ENCODE measurements around the gene PDPK1. TPM values are rescaled to one million over a fixed set of nuclear protein-coding genes. Genes with fewer than 3 reads are reported as not detected.

PDPK1 gene
- total RNA-seq, 1 donor from 2014 or later, result 40.8 TPM

GRCh38 chr16:2494616-2495015 lies 43.2 kb upstream of the PDPK1 start:
- H3K4me1 Mint-ChIP-seq (ENCODE audit: unreplicated experiment), result peaks cover 10% of the 10 kb centered on the region
- no peaks in the 10 kb centered on the region for H3K36me3 Mint-ChIP-seq
- no peak for DNase-seq (ENCODE audit: extremely low spot score, unreplicated experiment)
- no peak overlapping the region for H3K27ac Mint-ChIP-seq
- TF ChIP-seq CTCF (conservative IDR thresholded peaks at IDR 0.05), result no peak
- H3K4me3 Mint-ChIP-seq, result no peak overlapping the region
- no peaks in the 10 kb centered on the region for H3K27me3 Mint-ChIP-seq
- no peaks in the 10 kb centered on the region for H3K9me3 Mint-ChIP-seq

GRCh38 chr16:2495041-2495440 lies 42.8 kb upstream of the PDPK1 start:
- H3K36me3 Mint-ChIP-seq, result no peaks in the 10 kb centered on the region
- no peak for DNase-seq (ENCODE audit: extremely low spot score, unreplicated experiment)
- no peak overlapping the region for H3K4me3 Mint-ChIP-seq
- TF ChIP-seq CTCF (conservative IDR thresholded peaks at IDR 0.05), result no peak
- H3K27ac Mint-ChIP-seq, result no peak overlapping the region
- H3K9me3 Mint-ChIP-seq, result no peaks in the 10 kb centered on the region
- peaks cover 10% of the 10 kb centered on the region for H3K4me1 Mint-ChIP-seq (ENCODE audit: unreplicated experiment)
- H3K27me3 Mint-ChIP-seq, result no peaks in the 10 kb centered on the region

- H3K36me3 Mint-ChIP-seq, result no peaks in the 10 kb centered on the region
- no peak overlapping the region for H3K4me3 Mint-ChIP-seq
- no peak for DNase-seq (ENCODE audit: extremely low spot score, unreplicated experiment)
- H3K27ac Mint-ChIP-seq, result no peak overlapping the region
- no peaks in the 10 kb centered on the region for H3K9me3 Mint-ChIP-seq
- TF ChIP-seq CTCF (conservative IDR thresholded peaks at IDR 0.05), result no peak
- H3K4me1 Mint-ChIP-seq (ENCODE audit: unreplicated experiment), result peaks cover 7% of the 10 kb centered on the region
- H3K27me3 Mint-ChIP-seq, result no peaks in the 10 kb centered on the region
These were observed 41.4 kb upstream of the PDPK1 start for GRCh38 chr16:2496223-2497115.

- Mint-ChIP-seq H3K4me1 (ENCODE audit: unreplicated experiment) (peaks cover 7% of the 10 kb centered on the region), H3K36me3 (no peaks in the 10 kb centered on the region), H3K27me3 (no peaks in the 10 kb centered on the region), H3K27ac (no peak overlapping the region), H3K4me3 (no peak overlapping the region), H3K9me3 (no peaks in the 10 kb centered on the region)
- no peak for DNase-seq (ENCODE audit: extremely low spot score, unreplicated experiment)
- TF ChIP-seq CTCF (conservative IDR thresholded peaks at IDR 0.05), result no peak
These were observed 40.6 kb upstream of the PDPK1 start for GRCh38 chr16:2497116-2497630.

- TF ChIP-seq CTCF (conservative IDR thresholded peaks at IDR 0.05), result no peak
- H3K27me3 Mint-ChIP-seq, result no peaks in the 10 kb centered on the region
- no peaks in the 10 kb centered on the region for H3K9me3 Mint-ChIP-seq
- H3K27ac Mint-ChIP-seq, result no peak overlapping the region
- H3K4me3 Mint-ChIP-seq, result no peak overlapping the region
- no peak for DNase-seq (ENCODE audit: extremely low spot score, unreplicated experiment)
- no peaks in the 10 kb centered on the region for H3K36me3 Mint-ChIP-seq
- peaks cover 10% of the 10 kb centered on the region for H3K4me1 Mint-ChIP-seq (ENCODE audit: unreplicated experiment)
These were observed 39.9 kb upstream of the PDPK1 start for GRCh38 chr16:2497695-2498484.
